Suprapubic skin (tissue), 4 donors: ENCODE measurements around the gene NEB. TPM values are rescaled to one million over a fixed set of nuclear protein-coding genes. Genes with fewer than 3 reads are reported as not detected.

Source experiments
- DNase-seq, 2 donors: peaks; one replicate each; pipeline ENCODE4 v3.0.0-alpha.2; 2019; ENCODE audit warnings: low spot score in 2 of 2
- H3K27ac ChIP-seq: fragments of 200-600 bp; sonication (generic); one replicate; pipeline ENCODE4 v1.5.1; 2019
- H3K27me3 ChIP-seq: fragments of 200-600 bp; sonication (generic); one replicate; pipeline ENCODE4 v1.5.1; 2019
- H3K36me3 ChIP-seq: fragments of 200-600 bp; sonication (generic); one replicate; pipeline ENCODE4 v1.5.1; 2019
- H3K4me1 ChIP-seq: fragments of 200-600 bp; sonication (generic); one replicate; pipeline ENCODE4 v1.5.1; 2019
- H3K4me3 ChIP-seq: fragments of 200-600 bp; sonication (generic); one replicate; pipeline ENCODE4 v1.5.1; 2019; ENCODE audit warnings: mild to moderate bottlenecking
- H3K9me3 ChIP-seq: fragments of 200-600 bp; sonication (generic); one replicate; pipeline ENCODE4 v1.5.1; 2019
- EP300 ChIP-seq: sonication (generic); formaldehyde crosslinking; IDR thresholded peaks from one replicate; pipeline ENCODE4 v1.6.1; 2017; ENCODE audit warnings: antibody characterized with exemption
- POLR2A ChIP-seq, 2 donors: fragments of 450-650 bp; IDR thresholded peaks; one replicate each; pipeline ENCODE4 v1.6.1; 2017; ENCODE audit warnings: antibody characterized with exemption in 2 of 2, mild to moderate bottlenecking in 2 of 2, moderate library complexity in 2 of 2
- POLR2AphosphoS5 ChIP-seq, 3 donors: sonication (generic); formaldehyde crosslinking; IDR thresholded peaks; one replicate each; pipeline ENCODE4 v1.6.1; 2017; ENCODE audit warnings: antibody characterized with exemption in 3 of 3
- WGBS: methylation state at CpG from one replicate; pipeline ENCODE4 v1.1.5; 2018; 5-methylcytosine and 5-hydroxymethylcytosine counted together
- total RNA-seq, 4 donors: library from RNA; depleted of rRNA; stranded (reverse); fragments of >200 nt; gene quantifications; one replicate each; pipeline ENCODE4 v1.1.0, GENCODE V29; 2016
- TF ChIP-seq, protein P1 (sequence below), 2 donors: fragments of 200-600 bp in 1 of 2; fragments of 450-650 bp in 1 of 2; sonication (generic) in 1 of 2; IDR thresholded peaks; one replicate each; pipeline ENCODE4 v1.5.1; 2016 to 2019; ENCODE audit warnings: antibody characterized with exemption in 2 of 2, mild to moderate bottlenecking in 1 of 2, moderate library complexity in 1 of 2

The NEB gene
- total RNA-seq, 4 donors from 2014 or later, result 5.4 to 19.1 (median 7.4) TPM

GRCh38 chr2:151678849-151679248, 55.4 kb downstream of the NEB start:
- TF ChIP-seq POLR2A (IDR thresholded peaks at IDR 0.05) (no peak), EP300 (no peak), POLR2AphosphoS5 (IDR thresholded peaks at IDR 0.05) (no peak)
- Histone ChIP-seq H3K4me1 (no peaks in the 10 kb centered on the region), H3K36me3 (no peaks in the 10 kb centered on the region), H3K27ac (no peak overlapping the region), H3K4me3 (no peak overlapping the region), H3K9me3 (no peaks in the 10 kb centered on the region), H3K27me3 (no peaks in the 10 kb centered on the region)
- WGBS, result 87% methylated on average over 6 of the region's 6 CpGs
- DNase-seq, result no peak

GRCh38 chr2:151673016-151673415, 61.3 kb downstream of the NEB start:
- DNase-seq, result no peak
- Histone ChIP-seq H3K4me3 (no peak overlapping the region), H3K4me1 (no peaks in the 10 kb centered on the region), H3K9me3 (no peaks in the 10 kb centered on the region), H3K36me3 (no peaks in the 10 kb centered on the region), H3K27me3 (no peaks in the 10 kb centered on the region), H3K27ac (no peak overlapping the region)
- WGBS, result 82% methylated on average over 2 of the region's 2 CpGs
- TF ChIP-seq EP300, result no peak
- TF ChIP-seq, protein P1, sequence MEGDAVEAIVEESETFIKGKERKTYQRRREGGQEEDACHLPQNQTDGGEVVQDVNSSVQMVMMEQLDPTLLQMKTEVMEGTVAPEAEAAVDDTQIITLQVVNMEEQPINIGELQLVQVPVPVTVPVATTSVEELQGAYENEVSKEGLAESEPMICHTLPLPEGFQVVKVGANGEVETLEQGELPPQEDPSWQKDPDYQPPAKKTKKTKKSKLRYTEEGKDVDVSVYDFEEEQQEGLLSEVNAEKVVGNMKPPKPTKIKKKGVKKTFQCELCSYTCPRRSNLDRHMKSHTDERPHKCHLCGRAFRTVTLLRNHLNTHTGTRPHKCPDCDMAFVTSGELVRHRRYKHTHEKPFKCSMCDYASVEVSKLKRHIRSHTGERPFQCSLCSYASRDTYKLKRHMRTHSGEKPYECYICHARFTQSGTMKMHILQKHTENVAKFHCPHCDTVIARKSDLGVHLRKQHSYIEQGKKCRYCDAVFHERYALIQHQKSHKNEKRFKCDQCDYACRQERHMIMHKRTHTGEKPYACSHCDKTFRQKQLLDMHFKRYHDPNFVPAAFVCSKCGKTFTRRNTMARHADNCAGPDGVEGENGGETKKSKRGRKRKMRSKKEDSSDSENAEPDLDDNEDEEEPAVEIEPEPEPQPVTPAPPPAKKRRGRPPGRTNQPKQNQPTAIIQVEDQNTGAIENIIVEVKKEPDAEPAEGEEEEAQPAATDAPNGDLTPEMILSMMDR (IDR thresholded peaks at IDR 0.05), result no peak
- TF ChIP-seq POLR2AphosphoS5 (IDR thresholded peaks at IDR 0.05), result no peak
- no peak for TF ChIP-seq POLR2A (IDR thresholded peaks at IDR 0.05)

- Histone ChIP-seq H3K4me3 (no peak overlapping the region), H3K36me3 (no peaks in the 10 kb centered on the region), H3K27ac (no peak overlapping the region), H3K9me3 (no peaks in the 10 kb centered on the region), H3K4me1 (no peaks in the 10 kb centered on the region), H3K27me3 (no peaks in the 10 kb centered on the region)
- DNase-seq, result no peak
- WGBS, result 94% methylated on average over 5 of the region's 5 CpGs
- TF ChIP-seq POLR2AphosphoS5 (IDR thresholded peaks at IDR 0.05) (no peak), EP300 (no peak), POLR2A (IDR thresholded peaks at IDR 0.05) (no peak)
- TF ChIP-seq, protein P1 (IDR thresholded peaks at IDR 0.05), result no peak
Observed at GRCh38 chr2:151672277-151672676, 62.0 kb downstream of the NEB start.

DNA sequence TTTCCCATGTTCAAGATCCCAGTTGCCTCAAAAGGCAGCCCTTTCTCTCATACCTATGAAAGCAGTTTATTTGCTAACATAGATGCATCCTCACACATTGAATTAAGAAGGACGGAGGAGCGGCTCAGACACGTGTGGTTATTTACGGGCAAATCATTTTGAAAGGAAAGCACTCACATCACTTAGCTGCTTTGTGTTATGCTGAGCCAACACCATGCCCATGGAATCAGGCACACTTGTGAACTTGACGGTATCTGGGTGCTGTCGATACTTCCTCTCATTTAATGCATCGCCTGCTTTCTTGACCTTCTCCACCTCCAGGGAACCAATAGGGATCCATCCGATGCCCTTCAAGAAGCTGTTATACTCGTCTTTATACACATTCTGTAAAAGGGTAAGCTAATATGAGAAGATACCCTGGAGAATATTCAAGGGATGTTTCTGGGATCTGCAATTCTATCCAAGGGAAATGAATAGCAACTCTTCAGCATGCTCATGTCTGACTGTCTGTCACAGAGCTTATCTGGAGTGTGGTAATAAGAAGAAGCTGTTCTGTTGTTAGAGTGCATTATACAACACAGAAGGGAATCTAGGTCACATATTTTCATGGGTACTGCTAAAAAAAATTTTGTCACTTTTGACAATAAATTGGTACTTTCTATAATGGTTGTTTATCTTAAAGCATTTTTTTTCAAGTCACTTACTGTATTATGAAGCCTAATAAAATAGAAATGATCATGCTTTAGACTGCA, 63.3 kb downstream of the NEB start:
- no peak for DNase-seq

GRCh38 chr2:151670346-151670745, 63.9 kb downstream of the NEB start:
- 86% methylated on average over 7 of the region's 7 CpGs for WGBS
- no peak overlapping the region for H3K27ac ChIP-seq
- H3K4me1 ChIP-seq, result no peaks in the 10 kb centered on the region
- TF ChIP-seq POLR2A (IDR thresholded peaks at IDR 0.05) (no peak), POLR2AphosphoS5 (IDR thresholded peaks at IDR 0.05) (no peak)
- H3K36me3 ChIP-seq, result no peaks in the 10 kb centered on the region
- no peaks in the 10 kb centered on the region for H3K9me3 ChIP-seq
- DNase-seq, result no peak
- no peak overlapping the region for H3K4me3 ChIP-seq
- no peaks in the 10 kb centered on the region for H3K27me3 ChIP-seq

More for the DNA sequence above, 63.3 kb downstream of the NEB start:
- no peaks in the 10 kb centered on the region for H3K36me3 ChIP-seq
- H3K27ac ChIP-seq, result no peak overlapping the region
- H3K4me3 ChIP-seq, result no peak overlapping the region
- H3K27me3 ChIP-seq, result no peaks in the 10 kb centered on the region
- no peak for TF ChIP-seq POLR2AphosphoS5 (IDR thresholded peaks at IDR 0.05)
- no peak for TF ChIP-seq EP300
- TF ChIP-seq, protein P1 (IDR thresholded peaks at IDR 0.05), result no peak
- TF ChIP-seq POLR2A (IDR thresholded peaks at IDR 0.05), result no peak
- no peaks in the 10 kb centered on the region for H3K9me3 ChIP-seq
- no peaks in the 10 kb centered on the region for H3K4me1 ChIP-seq
- 84% methylated on average over 9 of the region's 9 CpGs for WGBS

- Histone ChIP-seq H3K4me1 (no peaks in the 10 kb centered on the region), H3K27me3 (no peaks in the 10 kb centered on the region), H3K9me3 (no peaks in the 10 kb centered on the region), H3K27ac (no peak overlapping the region), H3K4me3 (no peak overlapping the region), H3K36me3 (no peaks in the 10 kb centered on the region)
- TF ChIP-seq POLR2AphosphoS5 (IDR thresholded peaks at IDR 0.05) (no peak), EP300 (no peak), POLR2A (IDR thresholded peaks at IDR 0.05) (no peak)
- TF ChIP-seq, protein P1 (IDR thresholded peaks at IDR 0.05), result no peak
- no peak for DNase-seq
- 58% methylated on average over 6 of the region's 6 CpGs for WGBS
Observed at GRCh38 chr2:151669585-151670081, 64.6 kb downstream of the NEB start.
